Stimulated activated naive CD8-positive, alpha-beta T cell treated with anti-CD3 and anti-CD28 coated beads, Interleukin-15, Interleukin-2, amounts not matched to agents 100 ng/mL and 50 ng/mL, for 24 hours (primary cell): ENCODE results near the gene PHF2.

ENCODE experiments used
- H3K27ac Mint-ChIP-seq: one replicate; pipeline ENCODE4 v1.8.0; 2021; ENCODE audit warnings: mild to moderate bottlenecking, mixed read lengths
- H3K27me3 Mint-ChIP-seq: one replicate; pipeline ENCODE4 v1.8.0; 2021; ENCODE audit warnings: mixed read lengths
- H3K36me3 Mint-ChIP-seq: one replicate; pipeline ENCODE4 v1.8.0; 2021; ENCODE audit warnings: low read depth, mixed read lengths
- H3K4me1 Mint-ChIP-seq: one replicate; pipeline ENCODE4 v1.8.0; 2021; ENCODE audit warnings: low read depth, mixed read lengths
- H3K4me3 Mint-ChIP-seq: one replicate; pipeline ENCODE4 v1.8.0; 2021; ENCODE audit warnings: mild to moderate bottlenecking, mixed read lengths
- H3K9me3 Mint-ChIP-seq: one replicate; pipeline ENCODE4 v1.8.0; 2021; ENCODE audit warnings: mixed read lengths

The PHF2 gene

GRCh38 chr9:93575796-93576257 lies 557 bp upstream of the PHF2 start:
- H3K9me3 Mint-ChIP-seq = peaks cover 4% of the 10 kb centered on the region
- H3K27me3 Mint-ChIP-seq = no peaks in the 10 kb centered on the region
- peaks cover 27% of the 10 kb centered on the region for H3K4me1 Mint-ChIP-seq
- H3K27ac Mint-ChIP-seq = peak overlapping the region; percentile 90
- H3K4me3 Mint-ChIP-seq = peak overlapping the region; percentile 89
- peaks cover 5% of the 10 kb centered on the region for H3K36me3 Mint-ChIP-seq

DNA sequence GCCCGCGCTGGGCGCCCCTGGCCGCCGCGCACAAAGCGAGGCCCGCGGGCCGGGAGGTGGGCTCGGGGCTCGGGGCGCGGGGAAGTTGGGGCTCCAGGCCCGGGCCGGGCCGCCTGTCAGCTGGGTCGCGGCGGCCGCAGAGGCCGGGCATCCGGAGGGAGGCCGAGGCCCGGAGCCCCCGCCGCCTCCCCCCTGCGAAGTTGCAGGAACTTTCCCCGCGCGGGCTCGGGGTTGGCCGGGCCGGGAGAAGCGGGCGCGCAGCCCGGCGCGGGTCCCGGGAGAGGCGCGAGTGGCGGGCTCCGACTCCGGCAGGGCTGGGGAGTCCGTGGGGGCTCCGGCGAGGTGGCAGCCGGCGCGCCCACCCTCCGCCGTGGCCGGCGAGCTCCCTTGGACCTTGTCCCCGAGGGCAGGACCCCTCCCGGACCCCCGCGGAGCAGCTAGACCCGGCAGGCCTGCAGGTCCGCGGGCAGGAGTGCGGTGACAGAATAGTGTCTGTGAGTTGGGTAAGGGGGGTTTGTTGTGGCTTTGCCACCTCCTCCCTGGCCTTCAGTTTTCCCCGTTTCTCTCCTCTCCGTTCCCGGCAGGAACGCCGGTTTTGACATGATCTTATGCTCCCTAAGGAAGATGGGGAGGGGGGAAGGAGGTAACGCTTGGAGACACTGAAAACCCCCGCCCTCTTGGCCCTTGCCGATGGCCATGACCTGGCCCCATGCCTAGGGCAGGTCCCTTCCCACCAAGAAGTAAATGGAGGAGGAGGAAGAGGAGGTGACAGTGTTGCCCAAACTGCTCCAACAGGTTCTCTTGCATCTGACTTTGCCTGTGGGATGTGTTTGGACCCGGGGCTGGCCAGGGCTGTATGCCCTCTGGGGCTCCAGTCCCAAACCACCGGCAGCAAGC lies 942 bp downstream of the PHF2 start:
- peak overlapping the region; percentile 85 for H3K4me3 Mint-ChIP-seq
- H3K4me1 Mint-ChIP-seq = peaks cover 27% of the 10 kb centered on the region
- H3K36me3 Mint-ChIP-seq = no peaks in the 10 kb centered on the region
- H3K27me3 Mint-ChIP-seq = no peaks in the 10 kb centered on the region
- H3K27ac Mint-ChIP-seq = peak overlapping the region; percentile 79
- H3K9me3 Mint-ChIP-seq = no peaks in the 10 kb centered on the region

DNA sequence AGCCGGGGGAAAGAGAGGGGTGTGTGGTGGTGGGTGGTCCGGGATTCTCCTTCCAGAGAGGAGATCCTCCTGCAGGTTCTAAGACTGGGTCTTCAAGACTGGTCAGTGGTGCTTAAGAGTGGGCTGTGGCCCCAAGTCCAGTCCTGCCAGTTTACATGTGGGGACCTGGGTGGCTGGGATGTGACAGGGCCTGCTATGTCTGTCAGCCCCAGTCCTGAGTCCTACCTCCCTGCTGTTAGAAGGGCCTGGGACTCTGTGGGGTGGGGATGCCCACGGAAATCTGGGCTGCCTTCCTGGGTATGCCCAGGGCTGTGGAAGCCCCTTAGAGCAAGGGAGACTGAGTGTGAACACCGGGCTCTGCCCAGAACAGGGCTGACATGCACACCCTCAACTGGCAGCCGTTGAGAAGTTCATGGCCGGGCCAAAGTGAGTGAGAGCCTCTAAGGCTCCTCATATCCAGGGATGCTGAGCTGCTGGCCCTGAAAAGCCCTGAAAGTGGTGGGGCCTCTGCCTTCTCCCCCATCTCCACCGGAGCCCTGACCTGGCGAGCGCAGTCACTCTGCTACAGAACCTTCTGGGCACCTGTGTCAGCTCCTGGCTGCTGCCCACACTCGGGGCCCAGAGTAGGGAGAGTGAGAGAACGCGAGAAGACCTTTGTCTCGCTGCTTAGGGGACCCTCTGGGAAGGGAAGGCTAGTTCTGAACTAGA lies 1.7 kb downstream of the PHF2 start:
- Mint-ChIP-seq H3K27me3 (no peaks in the 10 kb centered on the region), H3K9me3 (no peaks in the 10 kb centered on the region), H3K4me3 (peak overlapping the region; percentile 85), H3K4me1 (peaks cover 27% of the 10 kb centered on the region), H3K27ac (peak overlapping the region; percentile 79), H3K36me3 (peaks cover 7% of the 10 kb centered on the region)

DNA sequence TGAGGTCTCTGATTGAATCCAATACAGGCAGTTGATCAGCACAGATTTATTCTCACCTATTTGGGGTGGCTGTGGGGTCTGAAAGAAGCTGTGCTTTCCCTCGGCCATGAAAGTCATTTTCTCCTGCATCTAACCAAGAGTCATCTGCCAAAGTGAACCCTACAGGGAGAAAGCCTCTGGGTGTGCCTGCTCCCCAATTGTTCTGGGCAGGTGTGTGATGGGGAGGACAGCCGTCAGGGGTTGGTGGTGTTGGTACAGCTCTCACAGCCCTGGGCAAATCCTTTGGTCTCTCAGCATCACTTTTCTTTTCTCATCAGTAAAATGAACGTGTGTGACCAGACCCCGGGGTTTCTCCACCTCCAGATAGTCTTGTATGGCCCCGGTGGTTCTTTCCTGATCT lies 2.5 kb downstream of the PHF2 start:
- no peaks in the 10 kb centered on the region for H3K9me3 Mint-ChIP-seq
- H3K4me3 Mint-ChIP-seq = no peak overlapping the region
- peaks cover 27% of the 10 kb centered on the region for H3K4me1 Mint-ChIP-seq

GRCh38 chr9:93579711-93580516 lies 3.5 kb downstream of the PHF2 start:
- H3K36me3 Mint-ChIP-seq = peaks cover 24% of the 10 kb centered on the region
- H3K9me3 Mint-ChIP-seq = peaks cover 5% of the 10 kb centered on the region
- H3K4me3 Mint-ChIP-seq = no peak overlapping the region
- H3K27me3 Mint-ChIP-seq = no peaks in the 10 kb centered on the region
- H3K27ac Mint-ChIP-seq = no peak overlapping the region
- H3K4me1 Mint-ChIP-seq = peaks cover 26% of the 10 kb centered on the region

More for the DNA sequence above, 2.5 kb downstream of the PHF2 start:
- Mint-ChIP-seq H3K27ac (no peak overlapping the region), H3K27me3 (no peaks in the 10 kb centered on the region), H3K36me3 (peaks cover 13% of the 10 kb centered on the region)

DNA sequence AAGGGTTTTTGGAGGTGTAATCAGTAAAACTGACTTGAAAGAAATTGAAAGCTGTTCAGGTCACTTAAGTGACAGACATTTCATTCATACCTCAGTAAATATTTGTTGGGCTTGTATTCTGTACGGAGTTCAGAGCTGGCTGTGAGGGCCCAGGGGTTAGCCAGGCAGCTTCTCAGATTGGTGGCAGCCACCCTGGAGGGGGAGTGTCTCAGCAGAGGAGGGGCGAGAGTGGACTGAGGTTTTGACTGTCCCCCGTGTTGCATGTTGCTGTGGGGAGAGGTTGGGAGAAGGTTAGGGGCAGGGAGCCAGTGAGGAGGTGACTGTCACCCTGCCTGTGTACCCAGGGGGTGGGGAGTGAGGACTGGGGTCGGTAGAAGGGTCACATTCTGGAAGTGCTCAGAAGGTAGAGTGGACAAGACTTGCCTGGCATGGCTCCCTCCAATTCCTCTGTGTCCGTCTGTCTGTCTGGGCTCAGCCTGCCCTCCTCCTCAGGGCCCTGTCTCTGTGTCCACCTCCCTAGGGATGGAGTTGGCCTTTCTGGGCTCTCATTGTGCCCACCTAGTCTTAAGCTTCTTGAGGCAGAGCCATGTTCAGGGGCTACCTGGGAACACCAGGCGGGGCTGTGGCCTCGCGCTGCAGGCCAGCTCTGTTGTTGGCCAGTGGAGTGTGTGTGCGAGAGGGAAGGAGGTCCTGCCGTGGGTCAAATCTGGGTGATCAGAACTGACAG lies 4.4 kb downstream of the PHF2 start:
- Mint-ChIP-seq H3K4me3 (no peak overlapping the region), H3K27me3 (no peaks in the 10 kb centered on the region), H3K27ac (peak overlapping the region; percentile 40), H3K4me1 (peaks cover 20% of the 10 kb centered on the region), H3K9me3 (peaks cover 5% of the 10 kb centered on the region), H3K36me3 (peaks cover 28% of the 10 kb centered on the region)

- Mint-ChIP-seq H3K36me3 (peaks cover 28% of the 10 kb centered on the region), H3K4me3 (no peak overlapping the region), H3K27ac (no peak overlapping the region), H3K27me3 (no peaks in the 10 kb centered on the region), H3K4me1 (peaks cover 20% of the 10 kb centered on the region), H3K9me3 (peaks cover 5% of the 10 kb centered on the region)
Measured at GRCh38 chr9:93582115-93582514, 5.7 kb downstream of the PHF2 start.

- H3K9me3 Mint-ChIP-seq = peaks cover 5% of the 10 kb centered on the region
- H3K4me3 Mint-ChIP-seq = no peak overlapping the region
- no peaks in the 10 kb centered on the region for H3K27me3 Mint-ChIP-seq
- peaks cover 28% of the 10 kb centered on the region for H3K36me3 Mint-ChIP-seq
- peaks cover 19% of the 10 kb centered on the region for H3K4me1 Mint-ChIP-seq
- no peak overlapping the region for H3K27ac Mint-ChIP-seq
Measured at GRCh38 chr9:93582550-93582949, 6.2 kb downstream of the PHF2 start.

- H3K36me3 Mint-ChIP-seq = peaks cover 28% of the 10 kb centered on the region
- H3K4me1 Mint-ChIP-seq = peaks cover 11% of the 10 kb centered on the region
- H3K4me3 Mint-ChIP-seq = no peak overlapping the region
Measured at GRCh38 chr9:93585259-93585658, 8.9 kb downstream of the PHF2 start.

GRCh38 chr9:93585695-93586094 lies 9.3 kb downstream of the PHF2 start:
- peaks cover 5% of the 10 kb centered on the region for H3K9me3 Mint-ChIP-seq
- H3K27me3 Mint-ChIP-seq = no peaks in the 10 kb centered on the region
- H3K36me3 Mint-ChIP-seq = peaks cover 28% of the 10 kb centered on the region
- H3K27ac Mint-ChIP-seq = no peak overlapping the region
- no peak overlapping the region for H3K4me3 Mint-ChIP-seq
- H3K4me1 Mint-ChIP-seq = peaks cover 11% of the 10 kb centered on the region

More at GRCh38 chr9:93585259-93585658, 8.9 kb downstream of the PHF2 start:
- Mint-ChIP-seq H3K9me3 (peaks cover 5% of the 10 kb centered on the region), H3K27ac (no peak overlapping the region), H3K27me3 (no peaks in the 10 kb centered on the region)

GRCh38 chr9:93586290-93587057 lies 10.1 kb downstream of the PHF2 start:
- Mint-ChIP-seq H3K4me3 (no peak overlapping the region), H3K27ac (no peak overlapping the region), H3K4me1 (peaks cover 11% of the 10 kb centered on the region), H3K36me3 (peaks cover 28% of the 10 kb centered on the region), H3K27me3 (no peaks in the 10 kb centered on the region), H3K9me3 (peaks cover 5% of the 10 kb centered on the region)

GRCh38 chr9:93587284-93587650 lies 10.9 kb downstream of the PHF2 start:
- Mint-ChIP-seq H3K36me3 (peaks cover 28% of the 10 kb centered on the region), H3K27ac (no peak overlapping the region), H3K4me1 (peaks cover 11% of the 10 kb centered on the region), H3K9me3 (peaks cover 5% of the 10 kb centered on the region), H3K27me3 (no peaks in the 10 kb centered on the region), H3K4me3 (no peak overlapping the region)

DNA sequence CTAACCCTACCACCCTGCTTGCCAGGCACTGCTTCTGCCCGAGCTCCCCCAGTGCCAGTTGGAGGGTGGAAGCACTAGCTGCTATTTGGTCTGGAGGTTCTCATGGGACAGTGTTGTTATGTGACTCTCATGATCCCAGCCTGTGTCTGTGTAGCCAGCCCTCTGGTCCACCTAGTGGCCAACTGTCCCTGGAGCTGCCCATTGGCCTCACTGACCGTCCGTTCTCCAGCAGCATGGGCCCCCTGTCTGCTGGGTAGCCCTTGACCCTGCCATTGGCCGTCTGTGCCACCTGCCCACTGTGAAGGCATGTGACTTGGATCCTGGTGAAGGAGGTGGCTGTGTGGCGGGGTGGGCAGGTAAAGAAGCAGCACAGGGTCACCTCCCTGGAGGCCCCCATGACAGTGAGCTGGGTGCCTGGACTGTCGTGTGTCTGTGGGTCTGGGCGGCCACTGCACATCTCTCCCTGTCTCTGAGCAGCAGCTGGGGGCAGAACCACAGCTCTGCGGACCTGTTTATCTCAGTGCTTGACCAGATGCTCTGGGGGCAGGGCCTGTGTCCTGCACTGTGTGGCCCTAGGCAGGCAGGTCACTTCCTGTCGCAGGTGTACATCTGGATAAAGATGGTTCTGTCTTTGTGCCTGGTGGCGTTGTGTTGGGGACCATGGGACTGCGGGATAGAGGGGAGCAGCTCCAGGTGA lies 11.4 kb downstream of the PHF2 start:
- Mint-ChIP-seq H3K27me3 (no peaks in the 10 kb centered on the region), H3K4me3 (no peak overlapping the region), H3K9me3 (peaks cover 5% of the 10 kb centered on the region), H3K4me1 (peaks cover 11% of the 10 kb centered on the region), H3K27ac (no peak overlapping the region), H3K36me3 (peaks cover 25% of the 10 kb centered on the region)
